Memory B cell (primary cell): ENCODE data around the gene SLC38A1.
"Not testable (repeated sequence)": the region's sequence is repeated elsewhere in the genome, so short reads cannot be mapped to it uniquely, and the experiment has no call there.

Experiments
- ATAC-seq: fragments of 150-1000 bp; cut with Tn5 transposase; 2 replicates; pipeline ENCODE4 v1.10.0; 2021; ENCODE audit warnings: low read depth, mild to moderate bottlenecking, moderate library complexity
- DNase-seq, 2 donors: peaks; one replicate each; pipeline ENCODE4 v3.0.0; 2022; ENCODE audit warnings: low spot score in 2 of 2
- H3K27ac Mint-ChIP-seq: one replicate; pipeline ENCODE4 v1.8.0; 2022; ENCODE audit warnings: mild to moderate bottlenecking, moderate library complexity, mixed read lengths
- H3K27me3 Mint-ChIP-seq: one replicate; pipeline ENCODE4 v1.8.0; 2022; ENCODE audit warnings: mixed read lengths
- H3K36me3 Mint-ChIP-seq: one replicate; pipeline ENCODE4 v1.8.0; 2022; ENCODE audit warnings: mild to moderate bottlenecking, mixed read lengths
- H3K4me1 Mint-ChIP-seq: one replicate; pipeline ENCODE4 v1.8.0; 2022; ENCODE audit warnings: mixed read lengths
- H3K4me3 Mint-ChIP-seq: one replicate; pipeline ENCODE4 v1.8.0; 2022; ENCODE audit warnings: mild to moderate bottlenecking, moderate library complexity, mixed read lengths
- H3K9me3 Mint-ChIP-seq: one replicate; pipeline ENCODE4 v1.8.0; 2022; ENCODE audit warnings: mixed read lengths

SLC38A1 gene

GRCh38 chr12:46268583-46269428 lies at the start of gene SLC38A1:
Gene SLC38A1, minus strand, starts transcription at chr12:46269043. Its CDS starts 29,243 bp downstream, at chr12:46239800.
- no peak within 1 kb of the TSS for H3K27ac Mint-ChIP-seq
- H3K27me3 Mint-ChIP-seq: no peaks in the 10 kb centered on the region
- ATAC-seq (peak; percentile 80), DNase-seq (peak; percentile 73 to 78)
- no peaks in the 10 kb centered on the region for H3K9me3 Mint-ChIP-seq
- peaks cover 6% of the 10 kb centered on the region for H3K36me3 Mint-ChIP-seq
- H3K4me3 Mint-ChIP-seq: no peak within 1 kb of the TSS
- H3K4me1 Mint-ChIP-seq: peaks cover 17% of the 10 kb centered on the region

- Mint-ChIP-seq H3K4me1 (no peaks in the 10 kb centered on the region), H3K36me3 (peaks cover 5% of the 10 kb centered on the region), H3K27me3 (no peaks in the 10 kb centered on the region), H3K27ac (no peak overlapping the region), H3K9me3 (peaks cover 7% of the 10 kb centered on the region), H3K4me3 (no peak overlapping the region)
- ATAC-seq: no peak
- no peak for DNase-seq
Measured at GRCh38 chr12:46318037-46318436, 49.2 kb upstream of the SLC38A1 start.

DNA sequence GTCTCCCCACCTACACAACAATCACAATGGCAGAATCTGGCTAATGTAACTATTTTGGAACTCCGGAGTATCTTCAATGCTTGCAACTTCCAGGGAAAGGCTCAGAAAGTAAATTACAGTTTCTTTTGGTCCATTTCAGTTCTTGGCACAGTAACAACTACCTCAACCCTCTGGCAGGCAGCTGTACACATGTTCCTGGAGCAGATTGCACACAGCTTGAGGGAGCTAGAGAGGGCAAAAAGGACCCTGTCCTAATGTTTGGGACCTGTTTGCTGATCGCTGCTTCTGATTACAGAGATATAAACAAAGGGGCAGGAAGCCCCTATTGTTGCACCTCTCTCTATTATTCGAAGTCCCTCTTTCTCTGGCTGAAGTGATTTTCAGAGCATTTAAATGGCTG lies 35.2 kb upstream of the SLC38A1 start:
- H3K27me3 Mint-ChIP-seq: no peaks in the 10 kb centered on the region
- peaks cover 2% of the 10 kb centered on the region for H3K36me3 Mint-ChIP-seq
- no peak for ATAC-seq
- H3K4me1 Mint-ChIP-seq: peaks cover 12% of the 10 kb centered on the region
- peaks cover 4% of the 10 kb centered on the region for H3K9me3 Mint-ChIP-seq
- H3K27ac Mint-ChIP-seq: no peak overlapping the region
- no peak for DNase-seq
- H3K4me3 Mint-ChIP-seq: no peak overlapping the region

DNA sequence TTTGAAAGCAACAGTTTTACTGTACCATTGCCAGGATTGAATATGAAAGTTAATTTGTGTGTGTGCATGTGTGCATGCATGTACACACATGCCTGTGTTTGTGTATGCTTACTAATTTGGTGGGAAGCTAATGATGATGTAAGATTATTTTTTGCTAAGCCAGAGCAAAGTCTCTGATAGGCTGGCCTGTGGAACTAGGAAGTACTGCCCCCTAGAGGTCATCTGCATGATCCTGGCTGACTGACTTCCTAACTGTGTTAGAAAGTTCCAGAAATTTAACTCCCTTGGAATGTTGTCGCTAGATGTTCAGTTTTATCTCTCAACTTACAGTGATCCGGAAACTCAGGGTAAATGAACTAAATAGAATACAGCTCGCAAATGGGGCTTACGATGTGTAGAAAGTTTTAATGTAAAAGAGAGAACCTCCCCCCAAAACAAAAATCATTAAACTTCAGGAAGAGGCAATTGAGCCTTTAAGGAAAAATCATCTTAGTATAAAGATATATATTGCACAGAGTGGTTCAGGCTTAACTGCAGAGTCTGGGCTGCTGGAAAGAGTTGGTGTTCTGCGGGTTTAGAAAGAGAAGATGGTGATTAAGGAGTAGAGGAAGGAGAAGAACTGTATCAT lies 34.3 kb upstream of the SLC38A1 start:
- H3K4me1 Mint-ChIP-seq: peaks cover 15% of the 10 kb centered on the region
- DNase-seq (peak; percentile 41 to 43), ATAC-seq (peak; percentile 88)
- peaks cover 4% of the 10 kb centered on the region for H3K9me3 Mint-ChIP-seq
- no peak overlapping the region for H3K4me3 Mint-ChIP-seq
- no peak overlapping the region for H3K27ac Mint-ChIP-seq
- no peaks in the 10 kb centered on the region for H3K27me3 Mint-ChIP-seq
- no peaks in the 10 kb centered on the region for H3K36me3 Mint-ChIP-seq

DNA sequence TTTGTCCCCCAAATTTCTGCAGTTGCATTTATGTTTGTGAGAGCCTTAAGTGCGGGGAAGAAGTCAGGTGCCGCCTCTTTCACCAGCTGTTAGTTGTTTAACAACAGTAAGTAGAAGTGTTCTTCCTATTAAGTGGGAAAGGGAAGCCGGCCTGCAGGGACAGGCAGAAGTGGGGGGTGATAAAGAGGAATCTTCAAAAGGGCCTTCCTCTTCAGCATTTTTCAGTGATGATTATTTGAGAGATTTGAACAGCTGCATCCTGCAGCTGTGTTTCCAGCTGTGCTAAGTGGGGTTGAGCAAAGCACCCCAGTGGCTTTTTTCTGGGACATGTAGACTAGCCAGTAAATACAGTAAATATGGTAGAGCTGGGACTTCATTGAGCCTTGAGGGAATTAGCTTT lies 32.1 kb upstream of the SLC38A1 start:
- ATAC-seq: peak; percentile 25
- Mint-ChIP-seq H3K4me1 (peaks cover 24% of the 10 kb centered on the region), H3K4me3 (no peak overlapping the region), H3K9me3 (no peaks in the 10 kb centered on the region), H3K27me3 (no peaks in the 10 kb centered on the region), H3K27ac (no peak overlapping the region), H3K36me3 (no peaks in the 10 kb centered on the region)
- DNase-seq: no peak

- Mint-ChIP-seq H3K4me1 (peaks cover 24% of the 10 kb centered on the region), H3K27ac (no peak overlapping the region), H3K9me3 (no peaks in the 10 kb centered on the region), H3K27me3 (no peaks in the 10 kb centered on the region), H3K4me3 (no peak overlapping the region), H3K36me3 (no peaks in the 10 kb centered on the region)
- DNase-seq: no peak
- no peak for ATAC-seq
Measured at GRCh38 chr12:46299851-46300250, 31.0 kb upstream of the SLC38A1 start.

GRCh38 chr12:46298261-46298660 lies 29.4 kb upstream of the SLC38A1 start:
- H3K27me3 Mint-ChIP-seq: no peaks in the 10 kb centered on the region
- H3K9me3 Mint-ChIP-seq: no peaks in the 10 kb centered on the region
- H3K36me3 Mint-ChIP-seq: no peaks in the 10 kb centered on the region
- peaks cover 24% of the 10 kb centered on the region for H3K4me1 Mint-ChIP-seq
- no peak overlapping the region for H3K27ac Mint-ChIP-seq
- DNase-seq (no peak), ATAC-seq (no peak)
- no peak overlapping the region for H3K4me3 Mint-ChIP-seq

DNA sequence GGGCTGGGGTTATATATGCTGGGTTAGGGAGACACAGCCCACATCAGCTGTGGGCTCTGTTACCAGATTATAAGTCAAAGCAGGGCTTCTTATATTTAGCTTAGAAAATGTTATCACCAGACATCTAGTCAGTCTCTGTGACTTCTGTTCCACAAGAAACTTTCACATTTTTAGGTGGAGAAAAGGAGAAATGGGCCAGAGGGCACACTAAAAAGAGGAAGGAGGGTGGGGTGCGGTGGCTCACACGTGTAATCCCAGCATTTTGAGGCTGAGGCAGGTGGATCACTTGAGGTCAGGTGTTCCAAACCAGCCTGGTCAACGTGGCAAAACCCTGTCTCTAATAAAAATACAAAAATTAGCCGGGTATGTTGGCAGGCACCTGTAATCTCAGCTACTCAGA lies 28.0 kb upstream of the SLC38A1 start:
- H3K4me3 Mint-ChIP-seq: no peak overlapping the region
- H3K27me3 Mint-ChIP-seq: no peaks in the 10 kb centered on the region
- peaks cover 20% of the 10 kb centered on the region for H3K4me1 Mint-ChIP-seq
- H3K9me3 Mint-ChIP-seq: peaks cover 3% of the 10 kb centered on the region
- ATAC-seq: no peak
- peaks cover 1% of the 10 kb centered on the region for H3K36me3 Mint-ChIP-seq
- no peak for DNase-seq
- no peak overlapping the region for H3K27ac Mint-ChIP-seq

- no peak overlapping the region for H3K27ac Mint-ChIP-seq
- DNase-seq (no peak), ATAC-seq (no peak)
- no peaks in the 10 kb centered on the region for H3K27me3 Mint-ChIP-seq
- peaks cover 6% of the 10 kb centered on the region for H3K36me3 Mint-ChIP-seq
- H3K9me3 Mint-ChIP-seq: peaks cover 14% of the 10 kb centered on the region
- no peak overlapping the region for H3K4me3 Mint-ChIP-seq
- H3K4me1 Mint-ChIP-seq: peaks cover 9% of the 10 kb centered on the region
Measured at GRCh38 chr12:46292754-46293402, 24.0 kb upstream of the SLC38A1 start.

GRCh38 chr12:46291953-46292352 lies 23.1 kb upstream of the SLC38A1 start:
- not testable (repeated sequence) for DNase-seq, H3K27ac Mint-ChIP-seq, H3K36me3 Mint-ChIP-seq, H3K27me3 Mint-ChIP-seq, H3K4me3 Mint-ChIP-seq, H3K4me1 Mint-ChIP-seq, ATAC-seq
- peaks cover 17% of the 10 kb centered on the region for H3K9me3 Mint-ChIP-seq

- ATAC-seq, H3K27ac Mint-ChIP-seq, H3K4me1 Mint-ChIP-seq, H3K4me3 Mint-ChIP-seq, H3K27me3 Mint-ChIP-seq, DNase-seq: not testable (repeated sequence)
- Mint-ChIP-seq H3K36me3 (peaks cover 29% of the 10 kb centered on the region), H3K9me3 (peaks cover 39% of the 10 kb centered on the region)
Measured at GRCh38 chr12:46285177-46285576, 16.3 kb upstream of the SLC38A1 start.

GRCh38 chr12:46282829-46283228 lies 14.0 kb upstream of the SLC38A1 start:
- ATAC-seq (no peak), DNase-seq (no peak)
- Mint-ChIP-seq H3K9me3 (peaks cover 35% of the 10 kb centered on the region), H3K27me3 (no peaks in the 10 kb centered on the region), H3K36me3 (peaks cover 32% of the 10 kb centered on the region), H3K27ac (no peak overlapping the region), H3K4me1 (no peaks in the 10 kb centered on the region), H3K4me3 (no peak overlapping the region)

DNA sequence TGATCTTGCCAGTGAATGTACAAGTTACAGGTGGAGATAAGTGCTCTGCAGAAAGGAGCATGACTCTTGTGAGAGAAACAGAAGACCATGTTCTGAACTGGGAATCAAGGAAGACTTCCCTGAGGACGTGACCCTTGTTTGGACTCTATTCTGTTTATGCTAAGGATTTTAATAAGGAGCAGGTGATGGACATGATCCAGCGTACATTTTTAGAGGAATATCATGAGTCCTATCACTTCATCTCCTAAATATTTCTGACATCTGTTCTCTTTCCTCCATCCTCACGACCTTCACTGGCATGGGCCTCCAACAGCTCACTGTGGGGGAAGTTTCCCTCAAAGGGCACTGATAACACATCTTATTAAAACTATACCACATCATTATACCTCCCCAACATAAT lies 7.9 kb upstream of the SLC38A1 start:
- Mint-ChIP-seq H3K4me3 (no peak overlapping the region), H3K27ac (no peak overlapping the region), H3K9me3 (peaks cover under 1% of the 10 kb centered on the region), H3K27me3 (no peaks in the 10 kb centered on the region), H3K4me1 (peaks cover 3% of the 10 kb centered on the region), H3K36me3 (peaks cover 21% of the 10 kb centered on the region)
- ATAC-seq (no peak), DNase-seq (no peak)

- no peak overlapping the region for H3K4me3 Mint-ChIP-seq
- DNase-seq (no peak), ATAC-seq (no peak)
- peaks cover 12% of the 10 kb centered on the region for H3K4me1 Mint-ChIP-seq
- no peaks in the 10 kb centered on the region for H3K9me3 Mint-ChIP-seq
- peak overlapping the region; percentile 63 for H3K27ac Mint-ChIP-seq
- peaks cover 16% of the 10 kb centered on the region for H3K36me3 Mint-ChIP-seq
- H3K27me3 Mint-ChIP-seq: no peaks in the 10 kb centered on the region
Measured at GRCh38 chr12:46271863-46272262, 3.0 kb upstream of the SLC38A1 start.
